ENCODE measurements around the gene ATP11A.
"Not testable (repeated sequence)": the region's sequence is repeated elsewhere in the genome, so short reads cannot be mapped to it uniquely, and the experiment has no call there.

ATP11A gene

GRCh38 chr13:112708560-112709240 lies 18.9 kb downstream of the ATP11A start:
- Histone ChIP-seq H3K4me1 (peaks cover 8% of the 10 kb centered on the region), H3K9me3 (ENCODE audit: control insufficient read depth, low read length) (no peaks in the 10 kb centered on the region), H3K36me3 (ENCODE audit: control insufficient read depth, insufficient read depth, low read length) (no peaks in the 10 kb centered on the region), H3K27me3 (ENCODE audit: control insufficient read depth, insufficient read depth, low read length) (no peaks in the 10 kb centered on the region), H3K4me3 (ENCODE audit: low read depth, low read length) (no peak overlapping the region), H3K27ac (no peak overlapping the region), H3K4me2 (ENCODE audit: low read length) (no peak overlapping the region), H2AFZ (no peak overlapping the region), H3K9ac (no peak overlapping the region), H3K79me2 (peaks cover 6% of the 10 kb centered on the region)
- TF ChIP-seq CTCF (IDR thresholded peaks at IDR 0.05) = no peak

DNA sequence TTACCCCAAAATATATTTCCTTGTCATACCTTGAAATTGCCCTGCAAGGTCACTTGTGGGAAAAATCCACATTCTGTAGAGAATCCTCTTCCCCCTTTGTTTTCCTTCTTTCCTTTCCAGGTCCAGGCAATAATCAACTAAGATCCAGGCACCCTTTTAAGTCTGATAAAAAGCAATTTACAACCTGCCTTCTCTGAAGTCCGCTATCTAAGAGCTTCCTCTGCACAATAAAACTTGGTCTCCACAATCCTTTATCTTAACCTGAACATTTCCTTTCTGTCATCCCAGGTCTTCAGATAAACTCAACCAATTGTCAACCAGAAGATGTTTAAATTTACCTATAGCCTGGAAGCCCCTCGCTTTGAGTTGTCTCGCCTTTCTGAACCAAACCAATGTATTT lies 19.5 kb downstream of the ATP11A start:
- H3K79me2 ChIP-seq; H3K27ac ChIP-seq; H3K9me3 ChIP-seq (ENCODE audit: control insufficient read depth, low read length); H2AFZ ChIP-seq; H3K4me2 ChIP-seq (ENCODE audit: low read length); H3K27me3 ChIP-seq (ENCODE audit: control insufficient read depth, insufficient read depth, low read length); H3K9ac ChIP-seq; H3K36me3 ChIP-seq (ENCODE audit: control insufficient read depth, insufficient read depth, low read length); H3K4me3 ChIP-seq (ENCODE audit: low read depth, low read length); H3K4me1 ChIP-seq: not testable (repeated sequence)

- Histone ChIP-seq H3K4me3 (ENCODE audit: low read depth, low read length) (no peak overlapping the region), H3K4me2 (ENCODE audit: low read length) (no peak overlapping the region), H3K9me3 (ENCODE audit: control insufficient read depth, low read length) (no peaks in the 10 kb centered on the region), H3K79me2 (peaks cover 11% of the 10 kb centered on the region), H3K9ac (no peak overlapping the region), H3K36me3 (ENCODE audit: control insufficient read depth, insufficient read depth, low read length) (no peaks in the 10 kb centered on the region), H3K27ac (peak overlapping the region; percentile 15), H2AFZ (no peak overlapping the region), H3K27me3 (ENCODE audit: control insufficient read depth, insufficient read depth, low read length) (no peaks in the 10 kb centered on the region), H3K4me1 (peaks cover 8% of the 10 kb centered on the region)
- no peak for TF ChIP-seq CTCF (IDR thresholded peaks at IDR 0.05)
Observed at GRCh38 chr13:112709825-112710783, 20.3 kb downstream of the ATP11A start.

DNA sequence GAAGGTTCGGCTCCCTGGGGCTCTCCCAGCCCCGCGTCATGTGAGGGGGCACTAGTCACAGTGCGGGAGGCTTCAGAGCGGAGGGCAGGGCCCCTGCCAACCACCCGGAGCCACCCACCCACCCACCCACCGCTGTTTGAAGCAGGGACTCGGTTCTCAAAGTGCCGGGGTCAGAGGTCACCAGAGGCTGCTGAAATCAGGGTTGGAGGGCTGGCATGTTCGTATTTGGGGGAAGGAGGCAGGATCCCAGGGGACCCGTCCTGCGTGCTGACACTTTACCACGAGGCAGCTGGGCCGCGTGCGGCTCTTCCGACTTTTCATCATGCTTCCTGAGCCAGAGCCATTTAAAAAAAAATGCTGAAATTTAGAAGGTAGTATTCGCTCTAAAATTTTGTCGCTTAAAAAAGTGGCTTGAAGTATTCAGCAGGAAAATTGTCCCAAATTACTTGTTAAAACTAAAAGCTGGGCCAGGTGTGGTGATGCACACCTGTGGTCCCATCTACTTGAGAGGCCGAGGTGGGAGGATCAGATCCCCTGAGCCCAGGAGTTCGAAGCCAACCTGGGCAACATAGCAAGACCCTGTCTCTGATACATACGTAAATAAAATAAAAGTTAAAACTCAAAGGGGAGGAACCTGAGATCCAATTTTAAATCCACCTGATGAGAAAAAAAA lies 21.2 kb downstream of the ATP11A start:
- peaks cover 11% of the 10 kb centered on the region for H3K79me2 ChIP-seq
- no peak for TF ChIP-seq CTCF (IDR thresholded peaks at IDR 0.05)
- no peak overlapping the region for H3K9ac ChIP-seq
- peaks cover 8% of the 10 kb centered on the region for H3K4me1 ChIP-seq
- H3K9me3 ChIP-seq (ENCODE audit: control insufficient read depth, low read length) = no peaks in the 10 kb centered on the region
- H3K4me3 ChIP-seq (ENCODE audit: low read depth, low read length) = no peak overlapping the region
- H3K27ac ChIP-seq = peak overlapping the region; percentile 72
- H3K4me2 ChIP-seq (ENCODE audit: low read length) = peak overlapping the region; percentile 41
- H2AFZ ChIP-seq = peak overlapping the region; percentile 50
- H3K27me3 ChIP-seq (ENCODE audit: control insufficient read depth, insufficient read depth, low read length) = no peaks in the 10 kb centered on the region
- no peaks in the 10 kb centered on the region for H3K36me3 ChIP-seq (ENCODE audit: control insufficient read depth, insufficient read depth, low read length)

Data from parathyroid adenoma (tissue), 2 donors.